Superior temporal gyrus (tissue), 1 donor: ENCODE data around the gene DNAJC8.

Experiments used
- DNase-seq: peaks from one replicate; pipeline ENCODE4 v3.0.0-alpha.2; 2016; ENCODE audit errors: extremely low spot score

DNAJC8 gene

GRCh38 chr1:28200234-28200873 lies 32.5 kb downstream of the DNAJC8 start:
- DNase-seq: no peak

GRCh38 chr1:28199328-28200233 lies 33.2 kb downstream of the DNAJC8 start:
- DNase-seq: no peak

GRCh38 chr1:28197682-28198415 lies 35.0 kb downstream of the DNAJC8 start:
- DNase-seq: no peak

GRCh38 chr1:28196330-28196729 lies 36.5 kb downstream of the DNAJC8 start:
- DNase-seq: no peak

- DNase-seq: no peak
Observed at GRCh38 chr1:28195780-28196179, 37.0 kb downstream of the DNAJC8 start.

- no peak for DNase-seq
Observed at GRCh38 chr1:28194326-28195035, 38.3 kb downstream of the DNAJC8 start.

GRCh38 chr1:28193701-28194161 lies 39.1 kb downstream of the DNAJC8 start:
- no peak for DNase-seq

- no peak for DNase-seq
Observed at GRCh38 chr1:28190996-28191645, 41.7 kb downstream of the DNAJC8 start.

- DNase-seq: no peak
Observed at GRCh38 chr1:28190337-28190979, 42.4 kb downstream of the DNAJC8 start.

GRCh38 chr1:28185071-28185470 lies 47.8 kb downstream of the DNAJC8 start:
- no peak for DNase-seq

GRCh38 chr1:28180306-28181305 lies 52.2 kb downstream of the DNAJC8 start:
- no peak for DNase-seq

- no peak for DNase-seq
Observed at GRCh38 chr1:28178690-28179485, 53.9 kb downstream of the DNAJC8 start.

GRCh38 chr1:28176492-28177470 lies 56.0 kb downstream of the DNAJC8 start, which contains the start of gene PTAFR:
Gene PTAFR, minus strand, starts transcription at chr1:28176690. Its CDS starts 25,669 bp downstream, at chr1:28151021.
- no peak for DNase-seq

GRCh38 chr1:28175955-28176485 lies 56.8 kb downstream of the DNAJC8 start:
- DNase-seq: no peak

- no peak for DNase-seq
Observed at GRCh38 chr1:28173980-28174297, 58.9 kb downstream of the DNAJC8 start.

GRCh38 chr1:28173151-28173979 lies 59.5 kb downstream of the DNAJC8 start:
- DNase-seq: peak; percentile 73
